ENCODE data around the gene ACTN2.

GRCh38 chr1:236757640-236758039, 71.3 kb downstream of the ACTN2 start:
- TF ChIP-seq POLR2A (IDR thresholded peaks at IDR 0.05; ENCODE audit: low read depth, low read length): no peak
- TF ChIP-seq TAF1 (IDR thresholded peaks at IDR 0.05; ENCODE audit: borderline replicate concordance, low read depth, low read length): no peak
